Body of pancreas (tissue), 4 donors: ENCODE results near the gene PRDM10. TPM values are rescaled to one million over a fixed set of nuclear protein-coding genes. Genes with fewer than 3 reads are reported as not detected.
"Not testable (repeated sequence)": the region's sequence is repeated elsewhere in the genome, so short reads cannot be mapped to it uniquely, and the experiment has no call there.

Experiments used
- ATAC-seq: fragments of 150-250 bp; one replicate; pipeline ENCODE4 v1.9.1; 2016
- DNase-seq, 4 donors: peaks; one replicate each; pipeline ENCODE4 v3.0.0-alpha.2; 2019
- H3K27ac ChIP-seq, 4 donors: fragments of 200-600 bp; sonication (generic); 1 replicate in 3 of 4; 2 replicates in 1 of 4; pipeline versions ENCODE4 v1.5.1 to v1.6.1; 2016 to 2019; ENCODE audit warnings: mild to moderate bottlenecking in 1 of 4, mixed read lengths in 1 of 4, moderate library complexity in 1 of 4
- H3K27me3 ChIP-seq, 2 donors: fragments of 200-600 bp; sonication (generic); one replicate each; pipeline ENCODE4 v1.6.0; 2016; ENCODE audit warnings: mild to moderate bottlenecking in 1 of 2
- H3K36me3 ChIP-seq, 2 donors: fragments of 200-600 bp; sonication (generic); replicated peaks in 1 of 2; 2 replicates each; pipeline ENCODE4 v1.5.1; 2016; ENCODE audit warnings: low read depth in 2 of 2; ENCODE audit not compliant: insufficient read depth in 1 of 2
- H3K4me1 ChIP-seq: fragments of 200-600 bp; sonication (generic); one replicate; pipeline ENCODE4 v1.6.0; 2016
- H3K4me3 ChIP-seq, 2 donors: fragments of 200-600 bp; sonication (generic); 1 replicate in 1 of 2; 2 replicates in 1 of 2; pipeline ENCODE4 v1.5.1; 2016 to 2019
- H3K9me3 ChIP-seq, 3 donors: fragments of 200-600 bp; sonication (generic); 1 replicate in 2 of 3; 2 replicates in 1 of 3; pipeline ENCODE4 v1.5.1; 2016
- CTCF ChIP-seq, 7 experiments: fragments of 450-650 bp in 4 of 7; fragments of 200-600 bp in 3 of 7; sonication (generic) in 3 of 7; IDR thresholded peaks; one replicate each; pipeline ENCODE4 v1.5.1; 2016 to 2019; ENCODE audit warnings: antibody characterized with exemption in 7 of 7
- POLR2A ChIP-seq, 3 donors: fragments of 450-650 bp; IDR thresholded peaks; one replicate each; pipeline ENCODE4 v1.6.1; 2016; ENCODE audit warnings: antibody characterized with exemption in 3 of 3, mild to moderate bottlenecking in 2 of 3
- WGBS, 2 donors: methylation state at CpG; one replicate each; pipeline ENCODE4 v1.1.5; 2017; 5-methylcytosine and 5-hydroxymethylcytosine counted together
- intact Hi-C: fragments of 100-400 bp; cut with DNase I; formaldehyde crosslinking; loops from one replicate; pipeline ENCODE4 v1.15.1; 2023
- total RNA-seq, 2 donors: library from RNA; depleted of rRNA; stranded (reverse); fragments of >200 nt; gene quantifications; one replicate each; pipeline ENCODE4 v1.1.0, GENCODE V29; 2016

PRDM10 gene
- total RNA-seq, 2 donors from 2014 or later: 4.7 to 14.5 TPM

- WGBS, 2 donors: 85 to 89% methylated on average over 2 of the region's 2 CpGs
- Histone ChIP-seq H3K27me3 (no peaks in the 10 kb centered on the region), H3K27ac (no peak overlapping the region), H3K4me1 (no peaks in the 10 kb centered on the region), H3K4me3 (no peak overlapping the region), H3K9me3 (no peaks in the 10 kb centered on the region), H3K36me3 (no peaks in the 10 kb centered on the region)
- TF ChIP-seq CTCF (IDR thresholded peaks at IDR 0.05) (no peak), POLR2A (IDR thresholded peaks at IDR 0.05) (no peak)
- intact Hi-C loops: no loop called here
- DNase-seq (no peak), ATAC-seq (no peak)
Observed at GRCh38 chr11:130022799-130023198, 20.2 kb upstream of the PRDM10 start.

GRCh38 chr11:130021606-130022005 lies 19.0 kb upstream of the PRDM10 start:
- H3K9me3 ChIP-seq, ATAC-seq, intact Hi-C loops, H3K4me3 ChIP-seq, H3K36me3 ChIP-seq, H3K27me3 ChIP-seq, DNase-seq, H3K27ac ChIP-seq, H3K4me1 ChIP-seq: not testable (repeated sequence)
- 91 to 92% methylated on average over 6 to 35 of the region's 38 CpGs for WGBS, 2 donors

GRCh38 chr11:130020323-130020722 lies 17.7 kb upstream of the PRDM10 start:
- ATAC-seq: no peak
- H3K27me3 ChIP-seq: no peaks in the 10 kb centered on the region
- DNase-seq: no peak
- no peak overlapping the region for H3K4me3 ChIP-seq
- H3K36me3 ChIP-seq: no peaks in the 10 kb centered on the region
- no peak overlapping the region for H3K27ac ChIP-seq
- TF ChIP-seq CTCF (IDR thresholded peaks at IDR 0.05) (no peak), POLR2A (IDR thresholded peaks at IDR 0.05) (no peak)
- no peaks in the 10 kb centered on the region for H3K9me3 ChIP-seq
- WGBS, 2 donors: 74 to 80% methylated on average over 4 of the region's 4 CpGs
- no peaks in the 10 kb centered on the region for H3K4me1 ChIP-seq
- intact Hi-C loops: no loop called here

GRCh38 chr11:130015846-130016245 lies 13.2 kb upstream of the PRDM10 start:
- H3K27me3 ChIP-seq, H3K4me3 ChIP-seq, H3K36me3 ChIP-seq, H3K4me1 ChIP-seq, DNase-seq, H3K27ac ChIP-seq, intact Hi-C loops, H3K9me3 ChIP-seq, ATAC-seq: not testable (repeated sequence)
- 91 to 95% methylated on average over 3 of the region's 3 CpGs for WGBS, 2 donors

GRCh38 chr11:130008326-130008725 lies 5.7 kb upstream of the PRDM10 start:
- DNase-seq: no peak
- Histone ChIP-seq H3K27ac (no peak overlapping the region), H3K27me3 (no peaks in the 10 kb centered on the region), H3K4me3 (no peak overlapping the region), H3K36me3 (no peaks in the 10 kb centered on the region), H3K9me3 (no peaks in the 10 kb centered on the region), H3K4me1 (peaks cover 7% of the 10 kb centered on the region)
- no peak for TF ChIP-seq POLR2A (IDR thresholded peaks at IDR 0.05)
- TF ChIP-seq CTCF (IDR thresholded peaks at IDR 0.05): no peak
- ATAC-seq: no peak
- intact Hi-C loops: loop anchor here (10.0 kb wide), 1 partner anchor 56 kb away; the partner anchor contains the start of gene APLP2

GRCh38 chr11:130006929-130007328 lies 4.3 kb upstream of the PRDM10 start:
- DNase-seq: no peak
- Histone ChIP-seq H3K27me3 (no peaks in the 10 kb centered on the region), H3K36me3 (no peaks in the 10 kb centered on the region), H3K4me1 (peaks cover 7% of the 10 kb centered on the region), H3K9me3 (no peaks in the 10 kb centered on the region), H3K27ac (no peak overlapping the region), H3K4me3 (no peak overlapping the region)
- no peak for ATAC-seq
- WGBS, 2 donors: 75 to 79% methylated on average over 3 of the region's 3 CpGs
- TF ChIP-seq CTCF (IDR thresholded peaks at IDR 0.05) (no peak), POLR2A (IDR thresholded peaks at IDR 0.05) (no peak)
- intact Hi-C loops: loop anchor here (10.0 kb wide), 1 partner anchor 58 kb away; the partner anchor contains the start of gene APLP2
